Stimulated activated CD4-positive, alpha-beta T cell treated with anti-CD3 and anti-CD28 coated beads, TNF-alpha, amount 100 ng/mL, for 4 hours (primary cell): ENCODE measurements around the gene OGDH.
A peak's percentile ranks its signal among the peaks of the same experiment; 100 is the strongest.

Experiments
- DNase-seq, 3 experiments: peaks; one replicate each; pipeline ENCODE4 v3.0.0-alpha.2; 2020; ENCODE audit warnings: low read depth in 3 of 3

Gene OGDH

GRCh38 chr7:44637788-44638594 lies 31.6 kb downstream of the OGDH start:
- peak; percentile 51 to 65 (median 58) for DNase-seq

GRCh38 chr7:44638611-44639557 lies 32.5 kb downstream of the OGDH start:
- DNase-seq = peak; percentile 47 to 67 (median 58)

GRCh38 chr7:44639671-44640321 lies 33.4 kb downstream of the OGDH start:
- DNase-seq = no peak

GRCh38 chr7:44643206-44643605 lies 36.8 kb downstream of the OGDH start:
- DNase-seq = no peak

- no peak for DNase-seq
These were observed 38.8 kb downstream of the OGDH start for GRCh38 chr7:44645254-44645653.

GRCh38 chr7:44645696-44646095 lies 39.3 kb downstream of the OGDH start:
- DNase-seq = no peak

- DNase-seq = no peak
These were observed 39.9 kb downstream of the OGDH start for GRCh38 chr7:44646176-44646920.

- no peak for DNase-seq
These were observed 40.7 kb downstream of the OGDH start for GRCh38 chr7:44646921-44647636.

GRCh38 chr7:44647981-44648714 lies 41.7 kb downstream of the OGDH start:
- DNase-seq = no peak

GRCh38 chr7:44650242-44650641 lies 43.8 kb downstream of the OGDH start:
- DNase-seq = no peak

GRCh38 chr7:44650772-44651171 lies 44.3 kb downstream of the OGDH start:
- no peak for DNase-seq

- DNase-seq = no peak
These were observed 46.1 kb downstream of the OGDH start for GRCh38 chr7:44652535-44652934.

GRCh38 chr7:44654255-44654796 lies 47.9 kb downstream of the OGDH start:
- no peak for DNase-seq

GRCh38 chr7:44655341-44655740 lies 48.9 kb downstream of the OGDH start:
- DNase-seq = no peak

- DNase-seq = no peak
These were observed 52.6 kb downstream of the OGDH start for GRCh38 chr7:44658979-44659378.

GRCh38 chr7:44661233-44661632 lies 54.8 kb downstream of the OGDH start:
- no peak for DNase-seq

GRCh38 chr7:44664780-44665461 lies 58.5 kb downstream of the OGDH start:
- DNase-seq = no peak

GRCh38 chr7:44665531-44666213 lies 59.2 kb downstream of the OGDH start:
- DNase-seq = no peak

- no peak for DNase-seq
These were observed 60.1 kb downstream of the OGDH start for GRCh38 chr7:44666566-44666965.
